ENCODE data around the gene DMXL1. TPM values are rescaled to one million over a fixed set of nuclear protein-coding genes. Genes with fewer than 3 reads are reported as not detected.
"Not testable (repeated sequence)": the region's sequence is repeated elsewhere in the genome, so short reads cannot be mapped to it uniquely, and the experiment has no call there.

DMXL1 gene
- total and polyA plus RNA-seq, 8 donors: 9.9 to 30.5 (median 23.5) TPM

DNA sequence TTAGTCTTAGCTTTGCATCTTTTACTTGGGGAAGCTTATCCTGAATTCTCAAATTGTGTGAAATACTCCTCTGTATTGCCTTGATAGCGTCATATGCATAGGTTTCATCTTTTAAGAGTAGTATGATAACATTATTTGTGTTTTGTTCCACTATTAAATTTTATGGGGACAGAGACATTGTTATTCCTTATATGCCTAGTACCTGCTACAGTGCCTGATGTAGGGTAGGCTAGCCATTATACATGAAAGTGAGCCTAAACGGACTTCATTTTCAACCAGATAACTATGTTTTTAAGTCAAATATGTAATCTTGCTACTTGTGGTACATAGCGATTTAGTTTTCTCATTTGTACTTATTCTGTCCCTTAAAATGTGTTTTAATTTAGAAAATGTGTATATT lies 105.9 kb downstream of the DMXL1 start:
- no peak for TF ChIP-seq CTCF (IDR thresholded peaks at IDR 0.05)
- H3K9me3 ChIP-seq: no peaks in the 10 kb centered on the region
- H3K27ac ChIP-seq: no peak overlapping the region
- WGBS, 2 donors: 95 to 98% methylated on average over 3 of the region's 3 CpGs
- FAIRE-seq (no peak), ATAC-seq (no peak), DNase-seq (no peak)
- no peak overlapping the region for H3K4me3 ChIP-seq
- H3K36me3 ChIP-seq: peaks cover 0 to 3% (median 3%) of the 10 kb centered on the region in 3 donors
- H3K4me1 ChIP-seq: no peaks in the 10 kb centered on the region
- intact Hi-C loops (cut with DNase I): no loop called here
- H3K27me3 ChIP-seq: no peaks in the 10 kb centered on the region

DNA sequence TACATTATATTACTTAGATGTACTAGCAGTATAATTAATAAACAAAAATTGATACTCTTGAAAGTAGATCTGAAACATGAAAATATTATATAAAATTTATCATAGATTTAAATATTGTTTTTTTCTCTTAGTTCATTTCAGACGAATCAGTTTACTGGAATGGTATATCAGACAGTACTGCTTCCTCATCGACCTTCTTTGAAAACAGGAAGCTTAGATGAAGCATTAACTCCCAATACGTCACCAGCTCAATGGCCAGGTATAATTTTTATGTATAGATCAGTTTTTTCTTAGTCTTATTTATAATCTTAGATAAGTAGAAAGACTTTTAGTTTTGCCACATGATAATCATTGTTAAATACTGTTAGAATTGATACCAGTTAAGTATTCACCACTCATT lies 106.3 kb downstream of the DMXL1 start:
- Histone ChIP-seq H3K9me3 (no peaks in the 10 kb centered on the region), H3K27me3 (no peaks in the 10 kb centered on the region), H3K27ac (no peak overlapping the region), H3K4me1 (no peaks in the 10 kb centered on the region), H3K4me3 (no peak overlapping the region), H3K36me3 (peaks cover 0 to 3% (median 3%) of the 10 kb centered on the region in 3 donors)
- TF ChIP-seq CTCF (IDR thresholded peaks at IDR 0.05): no peak
- intact Hi-C loops (cut with DNase I): no loop called here
- 90 to 93% methylated on average over 3 of the region's 3 CpGs for WGBS, 2 donors
- peak; percentile 17 for FAIRE-seq
- ATAC-seq: no peak
- no peak for DNase-seq

GRCh38 chr5:119178435-119178834 lies 107.5 kb downstream of the DMXL1 start:
- no peak for ATAC-seq
- Histone ChIP-seq H3K9me3 (no peaks in the 10 kb centered on the region), H3K36me3 (peaks cover 0 to 3% (median 3%) of the 10 kb centered on the region in 3 donors), H3K4me1 (no peaks in the 10 kb centered on the region), H3K27me3 (no peaks in the 10 kb centered on the region), H3K27ac (no peak overlapping the region), H3K4me3 (no peak overlapping the region)
- intact Hi-C loops (cut with DNase I): no loop called here
- no peak for FAIRE-seq
- no peak for TF ChIP-seq CTCF (IDR thresholded peaks at IDR 0.05)
- WGBS, 2 donors: 84 to 87% methylated on average over 2 of the region's 2 CpGs
- no peak for DNase-seq

- no peak for TF ChIP-seq CTCF (IDR thresholded peaks at IDR 0.05)
- Histone ChIP-seq H3K4me1 (no peaks in the 10 kb centered on the region), H3K27ac (no peak overlapping the region), H3K36me3 (peaks cover 0 to 3% (median 3%) of the 10 kb centered on the region in 3 donors), H3K27me3 (no peaks in the 10 kb centered on the region), H3K9me3 (no peaks in the 10 kb centered on the region), H3K4me3 (no peak overlapping the region)
- 97% methylated on average over 1 of the region's 1 CpG for WGBS, 2 donors
- FAIRE-seq (no peak), DNase-seq (no peak), ATAC-seq (no peak)
- intact Hi-C loops (cut with DNase I): no loop called here
Measured at GRCh38 chr5:119179857-119180641, 109.2 kb downstream of the DMXL1 start.

- ATAC-seq; H3K27me3 ChIP-seq; H3K4me3 ChIP-seq; H3K4me1 ChIP-seq; FAIRE-seq; DNase-seq; H3K27ac ChIP-seq; intact Hi-C loops (cut with DNase I); H3K9me3 ChIP-seq: not testable (repeated sequence)
- WGBS, 2 donors: 19 to 24% methylated on average over 2 of the region's 2 CpGs
- H3K36me3 ChIP-seq: peaks cover 0 to 12% (median 6%) of the 10 kb centered on the region in 3 donors
Measured at GRCh38 chr5:119185512-119185911, 114.6 kb downstream of the DMXL1 start.
